ENCODE measurements around the gene MPDZ.

DNA sequence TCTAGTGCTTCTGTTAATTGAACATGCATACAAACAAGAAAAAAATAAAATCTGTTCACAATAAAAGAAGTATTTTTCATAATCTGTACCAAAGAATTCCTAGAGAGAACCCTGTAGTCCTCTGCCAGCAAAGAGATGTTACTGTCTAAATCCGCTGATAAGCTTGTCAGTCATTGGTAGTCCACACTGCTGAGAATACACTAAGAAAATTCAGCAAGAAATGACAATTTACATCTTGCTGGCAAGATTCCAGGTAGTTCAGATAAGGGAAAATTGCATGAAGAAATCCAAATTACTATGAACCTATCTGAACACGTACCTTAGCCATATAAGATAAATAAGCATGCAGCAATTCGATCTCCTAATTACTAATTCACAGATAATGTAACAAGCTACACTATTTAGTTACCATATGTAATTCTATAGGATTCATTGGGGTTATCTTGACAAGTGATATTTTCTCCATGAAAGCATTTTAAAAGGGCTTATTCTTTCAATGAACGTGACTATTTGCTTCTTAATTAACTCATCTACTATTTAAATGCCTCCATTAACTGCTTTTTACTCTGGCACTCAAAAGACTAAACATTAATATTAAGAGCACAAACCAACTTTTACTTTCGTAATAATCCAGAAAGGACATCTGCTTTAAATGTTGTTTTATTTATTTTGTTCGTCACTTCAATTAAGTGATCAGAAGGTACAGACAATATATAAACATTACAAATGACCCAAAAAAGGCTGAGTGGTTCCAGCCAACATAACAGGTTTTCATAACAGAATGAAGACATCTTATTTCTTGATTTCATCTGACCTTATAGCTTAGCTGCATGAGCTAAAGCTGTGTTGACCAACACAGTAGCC lies 9.7 kb downstream of the MPDZ start:
- TF ChIP-seq, protein P1, sequence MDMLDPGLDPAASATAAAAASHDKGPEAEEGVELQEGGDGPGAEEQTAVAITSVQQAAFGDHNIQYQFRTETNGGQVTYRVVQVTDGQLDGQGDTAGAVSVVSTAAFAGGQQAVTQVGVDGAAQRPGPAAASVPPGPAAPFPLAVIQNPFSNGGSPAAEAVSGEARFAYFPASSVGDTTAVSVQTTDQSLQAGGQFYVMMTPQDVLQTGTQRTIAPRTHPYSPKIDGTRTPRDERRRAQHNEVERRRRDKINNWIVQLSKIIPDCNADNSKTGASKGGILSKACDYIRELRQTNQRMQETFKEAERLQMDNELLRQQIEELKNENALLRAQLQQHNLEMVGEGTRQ (IDR thresholded peaks at IDR 0.05), result no peak
- TF ChIP-seq POLR2A (IDR thresholded peaks at IDR 0.05; ENCODE audit: low read length) (no peak), BHLHE40 (IDR thresholded peaks at IDR 0.05; ENCODE audit: low read depth, low read length) (no peak), RFX5 (IDR thresholded peaks at IDR 0.05) (no peak), MAFK (IDR thresholded peaks at IDR 0.05; ENCODE audit: partially characterized antibody) (no peak)
- TF ChIP-seq, protein P2, sequence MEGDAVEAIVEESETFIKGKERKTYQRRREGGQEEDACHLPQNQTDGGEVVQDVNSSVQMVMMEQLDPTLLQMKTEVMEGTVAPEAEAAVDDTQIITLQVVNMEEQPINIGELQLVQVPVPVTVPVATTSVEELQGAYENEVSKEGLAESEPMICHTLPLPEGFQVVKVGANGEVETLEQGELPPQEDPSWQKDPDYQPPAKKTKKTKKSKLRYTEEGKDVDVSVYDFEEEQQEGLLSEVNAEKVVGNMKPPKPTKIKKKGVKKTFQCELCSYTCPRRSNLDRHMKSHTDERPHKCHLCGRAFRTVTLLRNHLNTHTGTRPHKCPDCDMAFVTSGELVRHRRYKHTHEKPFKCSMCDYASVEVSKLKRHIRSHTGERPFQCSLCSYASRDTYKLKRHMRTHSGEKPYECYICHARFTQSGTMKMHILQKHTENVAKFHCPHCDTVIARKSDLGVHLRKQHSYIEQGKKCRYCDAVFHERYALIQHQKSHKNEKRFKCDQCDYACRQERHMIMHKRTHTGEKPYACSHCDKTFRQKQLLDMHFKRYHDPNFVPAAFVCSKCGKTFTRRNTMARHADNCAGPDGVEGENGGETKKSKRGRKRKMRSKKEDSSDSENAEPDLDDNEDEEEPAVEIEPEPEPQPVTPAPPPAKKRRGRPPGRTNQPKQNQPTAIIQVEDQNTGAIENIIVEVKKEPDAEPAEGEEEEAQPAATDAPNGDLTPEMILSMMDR (IDR thresholded peaks at IDR 0.05), result no peak

Measured in A549 (cell line).